Measurements from ENCODE around the gene SLC35D2.

DNA sequence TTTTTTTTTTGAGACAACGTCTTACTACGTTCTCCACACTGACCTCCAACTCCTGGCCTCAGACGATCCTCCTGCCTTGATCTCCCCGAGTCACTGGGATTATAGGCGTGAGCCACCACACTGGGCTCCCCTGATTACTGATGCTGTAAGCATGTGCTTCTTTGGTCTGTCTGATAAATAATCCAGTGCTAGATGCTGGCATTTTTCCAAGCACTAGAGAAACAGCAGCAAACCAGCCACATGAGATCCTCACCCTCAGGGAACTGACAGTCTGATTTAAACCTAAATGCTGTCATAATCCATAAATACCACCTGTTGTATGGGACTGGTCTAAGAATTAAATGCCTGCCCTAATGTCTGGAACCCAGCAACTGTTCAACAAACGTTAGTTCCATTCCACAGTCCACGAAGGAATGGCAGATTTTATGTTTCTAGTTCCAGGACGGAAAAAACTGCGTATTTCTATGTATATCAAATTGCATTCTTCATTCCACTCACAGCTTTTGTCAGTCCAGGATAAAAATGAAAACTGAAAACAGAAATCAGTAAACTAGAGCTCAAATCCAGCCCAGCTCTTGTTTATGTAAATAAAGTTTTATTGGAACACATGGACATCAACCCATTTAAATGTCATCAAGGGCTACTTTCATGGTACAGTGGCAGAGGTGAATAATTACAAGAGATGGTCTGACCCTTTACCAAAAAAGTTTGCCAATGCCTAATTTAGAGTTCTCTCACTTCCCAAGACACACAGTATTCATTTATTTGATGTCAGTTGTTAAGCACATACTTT, 20.1 kb downstream of the SLC35D2 start:
- TF ChIP-seq, protein P1, sequence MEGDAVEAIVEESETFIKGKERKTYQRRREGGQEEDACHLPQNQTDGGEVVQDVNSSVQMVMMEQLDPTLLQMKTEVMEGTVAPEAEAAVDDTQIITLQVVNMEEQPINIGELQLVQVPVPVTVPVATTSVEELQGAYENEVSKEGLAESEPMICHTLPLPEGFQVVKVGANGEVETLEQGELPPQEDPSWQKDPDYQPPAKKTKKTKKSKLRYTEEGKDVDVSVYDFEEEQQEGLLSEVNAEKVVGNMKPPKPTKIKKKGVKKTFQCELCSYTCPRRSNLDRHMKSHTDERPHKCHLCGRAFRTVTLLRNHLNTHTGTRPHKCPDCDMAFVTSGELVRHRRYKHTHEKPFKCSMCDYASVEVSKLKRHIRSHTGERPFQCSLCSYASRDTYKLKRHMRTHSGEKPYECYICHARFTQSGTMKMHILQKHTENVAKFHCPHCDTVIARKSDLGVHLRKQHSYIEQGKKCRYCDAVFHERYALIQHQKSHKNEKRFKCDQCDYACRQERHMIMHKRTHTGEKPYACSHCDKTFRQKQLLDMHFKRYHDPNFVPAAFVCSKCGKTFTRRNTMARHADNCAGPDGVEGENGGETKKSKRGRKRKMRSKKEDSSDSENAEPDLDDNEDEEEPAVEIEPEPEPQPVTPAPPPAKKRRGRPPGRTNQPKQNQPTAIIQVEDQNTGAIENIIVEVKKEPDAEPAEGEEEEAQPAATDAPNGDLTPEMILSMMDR (IDR thresholded peaks at IDR 0.05): no peak
- TF ChIP-seq POLR2A (IDR thresholded peaks at IDR 0.05): no peak
- TF ChIP-seq POLR2AphosphoS5 (IDR thresholded peaks at IDR 0.05): no peak
- no peak for TF ChIP-seq EP300 (IDR thresholded peaks at IDR 0.05; ENCODE audit: low read depth)
